Activated CD4-positive, alpha-beta memory T cell treated with anti-CD3 and anti-CD28 coated beads, Interleukin-2, amount 10 ng/mL, durations not matched to agents 7 days and 5 days (primary cell): ENCODE measurements around the gene SH3TC1. TPM values are rescaled to one million over a fixed set of nuclear protein-coding genes. Genes with fewer than 3 reads are reported as not detected.

Experiments
- CTCF ChIA-PET: fragments of 350-600 bp; sonication (Branson Sonifier 250); formaldehyde crosslinking; loops from one replicate; lab custom pipeline; 2021; ENCODE audit warnings: antibody characterized with exemption, inconsistent platforms; lab: Charles Lee
- POLR2A ChIA-PET: fragments of 350-600 bp; sonication (Branson Sonifier 250); formaldehyde crosslinking; loops from one replicate; lab custom pipeline; 2021; ENCODE audit warnings: antibody characterized with exemption; lab: Charles Lee
- DNase-seq: peaks from one replicate; pipeline ENCODE4 v3.0.0-alpha.2; 2020
- H3K27ac Mint-ChIP-seq: one replicate; pipeline ENCODE4 v1.8.0; 2021; ENCODE audit warnings: mild to moderate bottlenecking, mixed read lengths
- H3K27me3 Mint-ChIP-seq: one replicate; pipeline ENCODE4 v1.8.0; 2021; ENCODE audit warnings: mixed read lengths
- H3K36me3 Mint-ChIP-seq: one replicate; pipeline ENCODE4 v1.8.0; 2021; ENCODE audit warnings: low read depth, mixed read lengths
- H3K4me1 Mint-ChIP-seq: one replicate; pipeline ENCODE4 v1.8.0; 2021; ENCODE audit warnings: mixed read lengths
- H3K4me3 Mint-ChIP-seq: one replicate; pipeline ENCODE4 v1.8.0; 2021; ENCODE audit warnings: mild to moderate bottlenecking, mixed read lengths
- H3K9me3 Mint-ChIP-seq: one replicate; pipeline ENCODE4 v1.8.0; 2021; ENCODE audit warnings: mixed read lengths
- total RNA-seq, 2 experiments: library from RNA; stranded (reverse); gene quantifications; one replicate each; pipeline ENCODE4 v1.2.3, GENCODE V29; 2021

The SH3TC1 gene
- total RNA-seq, 2 experiments from 2014 or later = 16.8 to 19.5 TPM

DNA sequence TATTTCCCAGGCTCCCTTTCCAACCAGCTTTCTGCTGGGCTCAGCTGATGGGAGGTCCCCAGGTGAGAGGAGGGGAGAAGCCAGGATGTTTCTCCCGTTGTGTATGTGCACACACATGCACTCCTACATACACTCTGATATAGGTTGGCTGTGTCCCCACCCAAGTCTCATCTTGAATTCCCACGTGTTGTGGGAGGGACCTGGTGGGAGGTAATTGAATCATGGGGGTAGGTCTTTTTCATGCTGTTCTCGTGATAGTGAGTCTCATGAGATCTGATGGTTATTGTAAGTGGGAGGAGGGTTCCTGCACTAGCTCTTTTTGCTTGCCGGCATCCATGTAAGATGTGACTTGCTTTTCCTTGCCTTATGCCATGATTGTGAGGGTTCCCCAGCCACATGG lies 58.8 kb downstream of the SH3TC1 start:
- DNase-seq = no peak
- Mint-ChIP-seq H3K36me3 (no peaks in the 10 kb centered on the region), H3K27me3 (no peaks in the 10 kb centered on the region), H3K4me1 (no peaks in the 10 kb centered on the region), H3K9me3 (no peaks in the 10 kb centered on the region), H3K4me3 (no peak overlapping the region), H3K27ac (no peak overlapping the region)
- POLR2A ChIA-PET = no interaction called here
- CTCF ChIA-PET = no interaction called here

DNA sequence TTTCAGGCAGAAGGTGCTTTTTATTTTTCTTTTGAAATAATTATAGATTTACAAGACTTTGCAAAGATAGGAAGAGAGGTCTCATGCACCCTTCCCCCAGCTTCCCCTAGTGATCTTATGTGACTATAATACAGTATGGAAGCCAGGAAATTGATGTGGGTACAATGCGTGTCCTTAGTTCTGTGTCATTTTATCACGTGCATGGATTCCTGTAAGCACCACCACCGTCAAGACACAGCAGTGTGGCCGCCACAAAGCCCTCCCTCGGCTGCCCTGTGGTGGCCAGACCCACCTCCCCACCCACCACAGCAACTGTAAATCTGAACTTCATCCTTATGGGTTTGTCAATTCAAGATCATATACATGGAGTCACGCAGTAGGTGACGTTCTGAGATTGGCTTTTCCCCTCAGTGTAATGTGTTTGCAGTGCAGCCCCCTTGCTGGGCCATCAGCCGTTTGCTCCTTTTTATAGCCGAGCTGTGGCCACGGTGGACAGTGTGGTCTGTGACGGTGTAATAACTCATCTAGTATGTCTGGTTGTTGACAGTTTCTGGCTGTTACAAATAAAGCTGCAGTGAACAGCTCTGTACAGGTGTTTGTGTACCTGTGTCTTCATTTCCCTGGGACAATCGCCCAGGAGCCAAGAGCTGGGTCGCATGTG lies 59.6 kb downstream of the SH3TC1 start:
- Mint-ChIP-seq H3K36me3 (no peaks in the 10 kb centered on the region), H3K27ac (no peak overlapping the region)

DNA sequence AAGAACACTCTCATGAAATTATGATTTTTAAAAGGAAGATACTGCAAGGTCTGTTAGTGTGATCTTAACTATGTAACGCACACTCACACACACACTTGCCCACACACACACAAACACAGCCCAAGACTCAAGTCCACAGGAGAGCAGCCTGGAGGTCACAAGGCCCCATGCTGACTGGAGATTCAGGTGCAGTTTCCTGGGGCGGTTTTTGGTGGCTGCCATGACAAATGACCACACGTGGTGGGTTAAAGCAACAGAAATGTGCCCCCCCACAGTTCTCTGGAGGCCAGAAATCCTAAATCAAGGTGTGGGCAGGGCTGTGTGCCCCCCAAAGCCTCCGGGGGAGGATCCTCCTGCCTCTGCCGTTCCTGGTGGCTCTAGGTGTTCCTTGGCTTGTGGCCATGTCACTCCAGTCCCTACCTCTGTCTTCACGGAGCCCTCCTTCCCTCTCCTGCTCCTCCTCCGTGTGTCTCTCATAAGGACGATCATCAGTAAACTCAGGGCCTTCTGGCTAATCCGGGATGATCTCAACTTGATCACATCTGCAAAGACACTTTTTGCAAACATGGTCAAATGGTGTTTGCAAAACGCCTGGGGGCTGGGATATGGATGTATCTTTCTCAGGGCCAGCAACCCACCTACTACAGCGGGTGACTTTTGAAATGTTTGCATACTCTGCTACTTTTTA lies 60.8 kb downstream of the SH3TC1 start:
- CTCF ChIA-PET = no interaction called here
- H3K27me3 Mint-ChIP-seq = no peaks in the 10 kb centered on the region

More for the DNA sequence above, 59.6 kb downstream of the SH3TC1 start:
- no peak for DNase-seq
- Mint-ChIP-seq H3K27me3 (no peaks in the 10 kb centered on the region), H3K4me3 (no peak overlapping the region), H3K9me3 (no peaks in the 10 kb centered on the region), H3K4me1 (no peaks in the 10 kb centered on the region)
- CTCF ChIA-PET = no interaction called here
- POLR2A ChIA-PET = no interaction called here

DNA sequence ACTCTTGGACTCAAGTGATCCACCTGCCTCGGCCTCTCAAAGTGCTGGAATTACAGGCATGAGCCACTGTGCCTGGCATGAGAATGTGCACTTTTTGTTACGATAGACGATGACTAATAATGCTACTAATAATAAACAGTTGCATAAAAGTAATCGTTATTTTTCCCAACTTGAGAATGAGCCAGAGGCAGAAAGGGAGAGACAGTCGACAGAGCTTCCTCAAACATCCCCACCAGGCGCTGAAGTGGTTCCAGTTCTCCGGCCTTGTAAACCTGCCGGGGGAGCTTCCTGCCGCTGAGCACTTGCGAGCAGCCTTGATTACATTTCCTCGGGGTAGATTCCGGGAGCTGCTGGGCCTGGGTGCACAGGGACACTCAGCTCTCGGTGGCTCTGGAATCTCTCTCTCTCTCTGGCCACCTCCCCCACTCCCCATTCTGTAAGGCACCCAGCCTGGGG lies 61.6 kb downstream of the SH3TC1 start:
- CTCF ChIA-PET = no interaction called here
- DNase-seq = no peak
- H3K4me1 Mint-ChIP-seq = no peaks in the 10 kb centered on the region
- POLR2A ChIA-PET = no interaction called here
- H3K4me3 Mint-ChIP-seq = no peak overlapping the region
- H3K9me3 Mint-ChIP-seq = no peaks in the 10 kb centered on the region
- no peak overlapping the region for H3K27ac Mint-ChIP-seq
- H3K36me3 Mint-ChIP-seq = no peaks in the 10 kb centered on the region
- H3K27me3 Mint-ChIP-seq = no peaks in the 10 kb centered on the region

More for the DNA sequence above, 60.8 kb downstream of the SH3TC1 start:
- POLR2A ChIA-PET = no interaction called here
- H3K4me1 Mint-ChIP-seq = no peaks in the 10 kb centered on the region
- no peaks in the 10 kb centered on the region for H3K9me3 Mint-ChIP-seq
- H3K36me3 Mint-ChIP-seq = no peaks in the 10 kb centered on the region
- DNase-seq = no peak
- H3K4me3 Mint-ChIP-seq = no peak overlapping the region
- no peak overlapping the region for H3K27ac Mint-ChIP-seq

DNA sequence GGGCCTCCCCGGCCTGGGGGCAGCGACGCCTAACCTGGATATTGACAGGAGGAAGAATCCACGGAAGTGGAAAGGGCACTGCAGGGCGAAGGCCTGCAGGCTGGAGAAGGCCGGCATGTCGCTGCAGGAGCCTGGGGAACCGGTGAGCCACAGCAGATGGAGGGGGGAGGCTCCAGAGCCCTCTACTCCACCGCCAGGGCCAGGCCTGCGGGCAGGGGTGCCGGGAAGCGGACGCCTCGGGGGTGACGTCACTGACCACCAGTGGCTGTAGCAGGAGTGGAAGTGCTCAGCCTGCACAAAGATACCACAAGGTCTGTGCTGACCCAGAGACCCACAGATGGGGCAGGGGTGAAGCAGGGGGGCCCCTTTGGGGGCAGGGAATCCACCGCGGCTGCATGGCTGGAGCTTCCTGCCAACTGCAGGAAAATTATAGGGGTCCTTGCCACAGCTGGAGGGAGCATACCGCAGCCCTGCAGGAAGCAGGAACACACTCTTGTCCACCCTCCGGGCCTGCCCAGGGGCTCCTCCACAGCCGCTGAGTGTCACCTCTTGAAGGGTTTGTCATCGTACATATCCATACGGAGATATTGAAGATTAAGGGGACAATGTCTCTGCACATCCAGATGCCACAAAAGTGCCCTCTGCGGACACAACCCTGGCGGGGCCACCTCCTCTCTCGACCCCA lies 62.9 kb downstream of the SH3TC1 start:
- Mint-ChIP-seq H3K27ac (no peak overlapping the region), H3K9me3 (no peaks in the 10 kb centered on the region), H3K4me3 (no peak overlapping the region), H3K4me1 (no peaks in the 10 kb centered on the region), H3K36me3 (no peaks in the 10 kb centered on the region), H3K27me3 (no peaks in the 10 kb centered on the region)
- DNase-seq = peak; percentile 19
- CTCF ChIA-PET = no interaction called here
- POLR2A ChIA-PET = no interaction called here

DNA sequence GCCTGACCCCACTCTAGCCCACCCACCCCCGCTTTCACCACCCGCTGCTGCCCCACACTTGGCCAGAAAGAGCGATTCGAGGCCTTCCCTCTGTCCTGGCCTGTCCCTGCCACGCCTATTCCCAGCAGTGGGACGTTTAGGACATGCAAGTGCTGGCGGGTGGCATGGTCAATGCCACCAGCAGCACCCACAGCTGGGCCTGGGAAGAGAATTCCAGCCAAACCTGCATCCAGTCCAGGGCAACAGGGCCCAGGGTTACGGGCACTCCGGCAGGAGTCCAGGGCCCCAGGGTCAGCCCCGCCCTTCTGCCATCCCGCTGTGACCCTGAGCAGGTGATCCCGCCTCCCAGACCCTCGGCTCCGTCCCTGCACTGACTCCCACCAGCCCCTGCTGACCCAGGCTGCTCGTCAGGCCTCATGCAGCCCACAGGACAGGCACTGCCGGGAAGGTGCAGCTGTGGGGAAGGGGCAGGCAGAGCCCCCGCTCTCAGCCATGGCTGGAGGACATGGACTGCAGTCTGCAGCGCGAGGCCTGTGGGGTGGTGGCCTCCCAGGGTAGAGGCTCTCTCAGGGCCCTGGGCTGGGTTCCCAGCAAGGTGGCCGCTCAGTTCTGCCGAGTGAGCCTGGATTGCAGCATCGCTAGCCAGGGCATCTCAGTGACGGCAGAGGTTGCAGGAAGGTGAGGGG lies 63.7 kb downstream of the SH3TC1 start:
- H3K9me3 Mint-ChIP-seq = no peaks in the 10 kb centered on the region
- no peaks in the 10 kb centered on the region for H3K4me1 Mint-ChIP-seq
- no peak for DNase-seq
- CTCF ChIA-PET = no interaction called here
- no peak overlapping the region for H3K27ac Mint-ChIP-seq
- POLR2A ChIA-PET = no interaction called here
- no peak overlapping the region for H3K4me3 Mint-ChIP-seq
- no peaks in the 10 kb centered on the region for H3K36me3 Mint-ChIP-seq
- H3K27me3 Mint-ChIP-seq = no peaks in the 10 kb centered on the region

DNA sequence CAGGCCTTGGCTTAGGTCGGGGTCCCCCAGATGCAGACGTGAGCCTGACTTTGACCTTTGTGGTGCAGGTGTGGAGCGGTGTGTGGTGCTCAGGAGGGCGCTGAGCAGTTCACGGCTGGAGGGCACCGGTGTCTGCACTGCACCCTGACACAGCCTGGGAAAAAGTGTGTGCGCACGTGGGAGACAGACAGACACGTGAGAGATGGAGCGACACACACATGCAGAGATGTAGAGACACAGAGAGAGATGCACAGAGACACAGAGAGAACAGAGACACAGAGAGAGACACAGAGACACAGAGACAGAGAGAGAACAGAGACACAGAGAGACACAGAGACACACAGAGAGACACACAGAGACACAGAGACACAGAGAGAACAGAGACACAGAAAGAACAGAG lies 64.3 kb downstream of the SH3TC1 start:
- ChIA-PET CTCF (interaction anchor here (0.6 kb wide), 1 partner anchor 21 kb away, joined by 3 read pairs; no protein-coding TSS in a partner anchor), POLR2A (no interaction called here)
- no peak overlapping the region for H3K4me3 Mint-ChIP-seq
- no peaks in the 10 kb centered on the region for H3K9me3 Mint-ChIP-seq
- no peak overlapping the region for H3K27ac Mint-ChIP-seq
- no peaks in the 10 kb centered on the region for H3K36me3 Mint-ChIP-seq
- peaks cover 2% of the 10 kb centered on the region for H3K27me3 Mint-ChIP-seq
- DNase-seq = no peak
- H3K4me1 Mint-ChIP-seq = no peaks in the 10 kb centered on the region

DNA sequence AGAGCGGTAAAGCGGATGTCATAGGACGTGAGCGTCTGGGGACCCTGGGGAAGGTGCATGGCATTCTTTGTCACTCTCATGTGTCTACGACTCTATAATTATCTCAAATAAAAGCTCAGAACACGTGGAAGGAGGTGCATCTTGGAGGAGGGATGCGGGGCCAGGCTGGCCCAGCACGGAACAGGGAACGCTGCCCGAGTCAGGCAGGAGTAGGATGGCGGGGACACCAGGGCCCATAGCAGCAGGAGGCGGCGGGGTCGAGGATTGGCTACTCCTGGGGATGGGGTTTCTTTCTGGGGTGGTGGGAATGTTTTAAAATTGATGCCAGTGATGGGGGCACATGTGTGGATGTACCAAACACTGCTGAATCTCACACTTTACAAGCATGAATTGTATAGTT lies 65.0 kb downstream of the SH3TC1 start:
- CTCF ChIA-PET = interaction anchor here (0.6 kb wide), 1 partner anchor 22 kb away, joined by 3 read pairs; no protein-coding TSS in a partner anchor
- no peak overlapping the region for H3K27ac Mint-ChIP-seq
- no peaks in the 10 kb centered on the region for H3K9me3 Mint-ChIP-seq
- no peaks in the 10 kb centered on the region for H3K36me3 Mint-ChIP-seq
- POLR2A ChIA-PET = no interaction called here
- no peak overlapping the region for H3K4me3 Mint-ChIP-seq
- H3K4me1 Mint-ChIP-seq = no peaks in the 10 kb centered on the region
- DNase-seq = no peak
- peaks cover 9% of the 10 kb centered on the region for H3K27me3 Mint-ChIP-seq

DNA sequence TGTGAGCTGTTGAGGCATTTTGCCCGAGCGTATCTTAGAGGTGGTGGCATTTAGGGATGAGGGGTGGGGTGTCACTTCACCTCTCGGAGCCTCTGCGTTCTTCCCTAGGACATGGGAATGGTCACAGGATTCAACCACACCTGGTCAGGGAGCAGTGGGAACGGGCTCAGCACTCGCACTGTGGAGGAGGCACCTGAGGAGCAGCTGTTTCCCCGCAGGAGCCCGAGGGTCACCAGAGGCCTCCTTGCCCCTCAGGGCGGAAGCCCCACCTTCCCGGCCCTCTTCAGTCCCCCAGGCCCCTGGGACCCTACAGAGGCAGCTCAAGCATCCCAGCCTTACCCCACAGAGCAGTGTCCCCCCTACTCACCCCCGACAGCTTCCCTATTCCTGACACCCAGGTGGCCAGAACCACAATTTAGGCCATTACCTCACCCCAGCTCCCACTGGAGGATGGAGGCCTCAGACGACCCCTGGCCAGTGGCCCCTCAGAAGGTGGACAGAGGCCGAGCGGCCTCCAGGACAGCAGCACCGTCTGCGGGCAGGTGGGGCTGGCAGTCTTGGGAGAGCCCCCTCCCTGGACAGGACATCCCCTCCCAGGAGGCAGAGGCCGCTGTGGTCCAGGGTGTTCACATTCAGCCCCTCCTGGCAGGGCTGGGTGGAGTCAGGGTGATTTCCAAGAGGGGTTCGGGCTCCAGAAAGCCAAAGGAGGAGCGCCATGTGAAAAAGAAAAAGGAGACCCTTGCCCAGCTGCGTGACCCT lies 66.3 kb downstream of the SH3TC1 start:
- H3K9me3 Mint-ChIP-seq = no peaks in the 10 kb centered on the region
- H3K36me3 Mint-ChIP-seq = no peaks in the 10 kb centered on the region
- DNase-seq = no peak
- H3K27ac Mint-ChIP-seq = no peak overlapping the region
- H3K27me3 Mint-ChIP-seq = peaks cover 11% of the 10 kb centered on the region
- ChIA-PET POLR2A (no interaction called here), CTCF (interaction anchor here (0.6 kb wide), 1 partner anchor 17 kb away, joined by 4 read pairs; no protein-coding TSS in a partner anchor)
- no peaks in the 10 kb centered on the region for H3K4me1 Mint-ChIP-seq
- H3K4me3 Mint-ChIP-seq = no peak overlapping the region

DNA sequence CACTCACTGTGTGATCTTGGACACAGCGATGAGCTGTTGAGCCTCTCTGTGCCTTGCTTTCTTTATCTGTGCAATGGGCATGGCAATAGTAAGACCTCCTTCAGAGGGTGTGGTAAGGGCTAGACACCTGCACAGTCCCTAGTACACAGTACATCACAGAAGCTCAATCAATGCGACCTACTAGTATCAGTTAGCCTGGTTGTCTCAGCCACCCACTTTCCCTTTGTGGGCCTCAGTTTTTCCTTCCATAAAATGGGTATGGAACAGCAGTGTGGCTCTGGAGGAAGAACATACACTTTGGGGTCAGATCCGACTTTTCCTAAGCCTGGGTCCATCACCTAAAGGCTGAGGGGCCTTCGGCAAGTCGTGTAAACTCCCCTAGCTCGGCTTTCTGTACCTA lies 67.0 kb downstream of the SH3TC1 start:
- H3K4me3 Mint-ChIP-seq = no peak overlapping the region
- DNase-seq = no peak
- peaks cover 17% of the 10 kb centered on the region for H3K27me3 Mint-ChIP-seq
- H3K9me3 Mint-ChIP-seq = no peaks in the 10 kb centered on the region
- ChIA-PET CTCF (interaction anchor here (2.4 kb wide), 1 partner anchor 24 kb away, joined by 8 read pairs; no protein-coding TSS in a partner anchor), POLR2A (no interaction called here)
- no peaks in the 10 kb centered on the region for H3K4me1 Mint-ChIP-seq
- H3K36me3 Mint-ChIP-seq = no peaks in the 10 kb centered on the region
- H3K27ac Mint-ChIP-seq = no peak overlapping the region

DNA sequence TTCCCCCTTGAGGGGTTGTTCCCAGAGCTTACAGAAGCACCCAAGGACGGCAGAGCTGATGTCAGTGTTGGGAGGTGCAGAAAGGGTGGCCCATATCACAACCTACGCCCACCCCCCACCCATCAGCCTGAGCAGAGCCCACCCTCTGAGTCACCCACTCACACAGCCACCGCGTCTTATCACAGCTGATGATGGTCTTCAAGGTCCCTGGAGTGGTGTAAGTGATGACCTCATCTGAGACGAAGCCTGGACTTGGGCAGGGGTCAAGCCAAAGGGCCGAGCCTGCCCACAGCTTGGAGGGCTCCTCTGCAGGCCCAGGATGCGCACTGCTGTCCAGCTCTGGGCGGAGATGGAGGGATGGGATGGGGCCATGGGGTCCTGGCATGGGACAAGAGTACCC lies 67.4 kb downstream of the SH3TC1 start:
- Mint-ChIP-seq H3K27ac (no peak overlapping the region), H3K27me3 (peaks cover 17% of the 10 kb centered on the region), H3K4me3 (no peak overlapping the region), H3K36me3 (no peaks in the 10 kb centered on the region), H3K4me1 (no peaks in the 10 kb centered on the region), H3K9me3 (no peaks in the 10 kb centered on the region)
- CTCF ChIA-PET = interaction anchor here (1.0 to 2.4 kb wide), 3 partner anchors 24 to 142 kb away, joined by 4 to 11 read pairs (median 8); no protein-coding TSS in a partner anchor
- POLR2A ChIA-PET = no interaction called here
- DNase-seq = no peak

DNA sequence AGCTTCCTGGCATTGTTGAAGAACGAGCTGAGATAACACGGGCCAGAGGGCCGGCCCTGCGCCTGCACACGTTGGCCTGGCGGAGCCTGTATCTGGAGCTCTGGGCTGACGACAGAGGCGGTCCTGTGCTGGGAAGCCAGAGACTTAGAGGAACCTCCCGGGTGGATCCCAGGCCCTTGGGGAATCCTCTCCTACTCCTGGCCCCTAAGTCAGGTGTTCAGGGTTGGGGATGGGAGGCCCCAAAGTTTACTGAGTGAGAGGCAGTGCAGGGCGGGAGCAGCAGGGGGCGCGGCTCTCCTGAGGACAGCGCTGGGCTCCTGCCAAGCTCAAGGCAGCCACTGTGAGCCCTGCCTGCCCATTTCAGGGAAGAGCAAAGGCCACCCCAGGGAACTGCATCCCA lies 68.0 kb downstream of the SH3TC1 start:
- Mint-ChIP-seq H3K36me3 (no peaks in the 10 kb centered on the region), H3K27me3 (peaks cover 17% of the 10 kb centered on the region), H3K9me3 (no peaks in the 10 kb centered on the region), H3K27ac (no peak overlapping the region), H3K4me1 (no peaks in the 10 kb centered on the region), H3K4me3 (no peak overlapping the region)
- peak; percentile 37 for DNase-seq
- CTCF ChIA-PET = interaction anchor here (1.0 to 2.4 kb wide), 4 partner anchors 25 to 142 kb away, joined by 3 to 11 read pairs (median 6); no protein-coding TSS in a partner anchor
- POLR2A ChIA-PET = no interaction called here
